Suprapubic skin (tissue), 4 donors: ENCODE measurements around the gene ALCAM. TPM values are rescaled to one million over a fixed set of nuclear protein-coding genes. Genes with fewer than 3 reads are reported as not detected.

Experiments used
- DNase-seq, 2 donors: peaks; one replicate each; pipeline ENCODE4 v3.0.0-alpha.2; 2019; ENCODE audit warnings: low spot score in 2 of 2
- H3K27ac ChIP-seq: fragments of 200-600 bp; sonication (generic); one replicate; pipeline ENCODE4 v1.5.1; 2019
- H3K27me3 ChIP-seq: fragments of 200-600 bp; sonication (generic); one replicate; pipeline ENCODE4 v1.5.1; 2019
- H3K36me3 ChIP-seq: fragments of 200-600 bp; sonication (generic); one replicate; pipeline ENCODE4 v1.5.1; 2019
- H3K4me1 ChIP-seq: fragments of 200-600 bp; sonication (generic); one replicate; pipeline ENCODE4 v1.5.1; 2019
- H3K4me3 ChIP-seq: fragments of 200-600 bp; sonication (generic); one replicate; pipeline ENCODE4 v1.5.1; 2019; ENCODE audit warnings: mild to moderate bottlenecking
- H3K9me3 ChIP-seq: fragments of 200-600 bp; sonication (generic); one replicate; pipeline ENCODE4 v1.5.1; 2019
- CTCF ChIP-seq, 2 donors: fragments of 200-600 bp in 1 of 2; fragments of 450-650 bp in 1 of 2; sonication (generic) in 1 of 2; IDR thresholded peaks; one replicate each; pipeline ENCODE4 v1.5.1; 2016 to 2019; ENCODE audit warnings: antibody characterized with exemption in 2 of 2, mild to moderate bottlenecking in 1 of 2, moderate library complexity in 1 of 2
- EP300 ChIP-seq: sonication (generic); formaldehyde crosslinking; IDR thresholded peaks from one replicate; pipeline ENCODE4 v1.6.1; 2017; ENCODE audit warnings: antibody characterized with exemption
- POLR2A ChIP-seq, 2 donors: fragments of 450-650 bp; IDR thresholded peaks; one replicate each; pipeline ENCODE4 v1.6.1; 2017; ENCODE audit warnings: antibody characterized with exemption in 2 of 2, mild to moderate bottlenecking in 2 of 2, moderate library complexity in 2 of 2
- POLR2AphosphoS5 ChIP-seq, 3 donors: sonication (generic); formaldehyde crosslinking; IDR thresholded peaks; one replicate each; pipeline ENCODE4 v1.6.1; 2017; ENCODE audit warnings: antibody characterized with exemption in 3 of 3
- WGBS: methylation state at CpG from one replicate; pipeline ENCODE4 v1.1.5; 2018; 5-methylcytosine and 5-hydroxymethylcytosine counted together
- total RNA-seq, 4 donors: library from RNA; depleted of rRNA; stranded (reverse); fragments of >200 nt; gene quantifications; one replicate each; pipeline ENCODE4 v1.1.0, GENCODE V29; 2016

The ALCAM gene
- total RNA-seq, 4 donors from 2014 or later = 27.6 to 65.5 (median 42.1) TPM

- 84% methylated on average over 5 of the region's 5 CpGs for WGBS
- TF ChIP-seq EP300 (no peak), POLR2A (IDR thresholded peaks at IDR 0.05) (no peak), CTCF (IDR thresholded peaks at IDR 0.05) (no peak), POLR2AphosphoS5 (IDR thresholded peaks at IDR 0.05) (no peak)
- peaks cover under 1% of the 10 kb centered on the region for H3K4me1 ChIP-seq
These were observed 7.5 kb upstream of the ALCAM start for GRCh38 chr3:105359098-105359762.

GRCh38 chr3:105360003-105360402, 6.7 kb upstream of the ALCAM start:
- Histone ChIP-seq H3K4me3 (no peak overlapping the region), H3K36me3 (no peaks in the 10 kb centered on the region), H3K9me3 (no peaks in the 10 kb centered on the region), H3K27me3 (no peaks in the 10 kb centered on the region), H3K4me1 (no peaks in the 10 kb centered on the region), H3K27ac (no peak overlapping the region)
- DNase-seq = no peak
- 95% methylated on average over 2 of the region's 2 CpGs for WGBS
- no peak for TF ChIP-seq POLR2AphosphoS5 (IDR thresholded peaks at IDR 0.05)
- no peak for TF ChIP-seq EP300
- no peak for TF ChIP-seq POLR2A (IDR thresholded peaks at IDR 0.05)
- no peak for TF ChIP-seq CTCF (IDR thresholded peaks at IDR 0.05)

More at GRCh38 chr3:105359098-105359762, 7.5 kb upstream of the ALCAM start:
- H3K27me3 ChIP-seq = no peaks in the 10 kb centered on the region
- H3K4me3 ChIP-seq = no peak overlapping the region
- DNase-seq = no peak
- no peak overlapping the region for H3K27ac ChIP-seq
- H3K9me3 ChIP-seq = no peaks in the 10 kb centered on the region
- H3K36me3 ChIP-seq = no peaks in the 10 kb centered on the region

GRCh38 chr3:105362021-105362665, 4.6 kb upstream of the ALCAM start:
- no peaks in the 10 kb centered on the region for H3K9me3 ChIP-seq
- H3K4me1 ChIP-seq = peaks cover 18% of the 10 kb centered on the region
- DNase-seq = no peak
- 84% methylated on average over 1 of the region's 1 CpG for WGBS
- H3K27ac ChIP-seq = no peak overlapping the region
- no peaks in the 10 kb centered on the region for H3K36me3 ChIP-seq
- TF ChIP-seq CTCF (IDR thresholded peaks at IDR 0.05) (no peak), POLR2A (IDR thresholded peaks at IDR 0.05) (no peak), POLR2AphosphoS5 (IDR thresholded peaks at IDR 0.05) (no peak), EP300 (no peak)
- no peaks in the 10 kb centered on the region for H3K27me3 ChIP-seq
- no peak overlapping the region for H3K4me3 ChIP-seq

GRCh38 chr3:105364128-105364527, 2.6 kb upstream of the ALCAM start:
- Histone ChIP-seq H3K9me3 (no peaks in the 10 kb centered on the region), H3K36me3 (no peaks in the 10 kb centered on the region), H3K4me1 (peaks cover 32% of the 10 kb centered on the region), H3K27ac (no peak overlapping the region), H3K4me3 (no peak overlapping the region), H3K27me3 (no peaks in the 10 kb centered on the region)
- 92% methylated on average over 4 of the region's 4 CpGs for WGBS
- TF ChIP-seq POLR2A (IDR thresholded peaks at IDR 0.05) = no peak
- no peak for TF ChIP-seq CTCF (IDR thresholded peaks at IDR 0.05)
- no peak for TF ChIP-seq EP300
- TF ChIP-seq POLR2AphosphoS5 (IDR thresholded peaks at IDR 0.05) = no peak
- no peak for DNase-seq

- no peak overlapping the region for H3K27ac ChIP-seq
- peaks cover 32% of the 10 kb centered on the region for H3K4me1 ChIP-seq
- 48% methylated on average over 5 of the region's 5 CpGs for WGBS
- H3K36me3 ChIP-seq = no peaks in the 10 kb centered on the region
- TF ChIP-seq EP300 (no peak), CTCF (IDR thresholded peaks at IDR 0.05) (no peak), POLR2A (IDR thresholded peaks at IDR 0.05) (no peak), POLR2AphosphoS5 (IDR thresholded peaks at IDR 0.05) (no peak)
- no peak for DNase-seq
- no peaks in the 10 kb centered on the region for H3K9me3 ChIP-seq
- no peak overlapping the region for H3K4me3 ChIP-seq
- no peaks in the 10 kb centered on the region for H3K27me3 ChIP-seq
These were observed 1.7 kb upstream of the ALCAM start for GRCh38 chr3:105365081-105365390.
